Transverse colon (tissue), 4 donors: ENCODE data around the gene CAPN9.

Experiments
- CTCF ChIP-seq, 5 experiments: fragments of 200-600 bp in 3 of 5; fragments of 450-650 bp in 2 of 5; sonication (generic) in 3 of 5; IDR thresholded peaks; 1 replicate in 2 of 5; 2 replicates in 3 of 5; pipeline ENCODE4 v1.5.1; 2016 to 2017; ENCODE audit warnings: antibody characterized with exemption in 5 of 5, inconsistent platforms in 3 of 5, mild to moderate bottlenecking in 2 of 5, moderate library complexity in 1 of 5
- POLR2AphosphoS5 ChIP-seq, 3 donors: sonication (generic); formaldehyde crosslinking; IDR thresholded peaks; one replicate each; pipeline ENCODE4 v1.6.1; 2016; ENCODE audit warnings: antibody characterized with exemption in 3 of 3

DNA sequence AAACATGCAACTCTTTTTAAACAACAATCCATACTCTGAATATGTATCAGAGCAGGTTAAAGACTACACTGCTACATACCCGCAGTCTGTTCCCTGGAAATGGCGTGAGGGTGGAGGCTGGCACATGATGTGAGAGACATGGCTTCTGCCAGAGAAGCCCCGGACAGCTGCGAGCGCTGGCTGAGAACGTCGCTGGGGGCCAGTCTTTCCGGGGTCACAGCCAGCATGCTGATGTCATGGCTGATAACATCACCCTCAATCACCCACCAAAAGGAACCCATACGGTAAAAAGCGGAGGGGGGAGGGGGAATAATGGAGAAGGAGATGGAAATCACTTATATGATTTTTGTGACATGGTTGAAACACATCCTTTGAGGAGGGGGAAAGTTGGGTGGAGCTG lies 92.0 kb downstream of the CAPN9 start:
- TF ChIP-seq CTCF (IDR thresholded peaks at IDR 0.05) = no peak
- no peak for TF ChIP-seq POLR2AphosphoS5 (IDR thresholded peaks at IDR 0.05)
